Psoas muscle (tissue), 8 donors: ENCODE data around the gene NRBF2. TPM values are rescaled to one million over a fixed set of nuclear protein-coding genes. Genes with fewer than 3 reads are reported as not detected.

Experiments used
- ATAC-seq, 4 donors: fragments of 200-7000 bp; cut with Tn5 transposase; one replicate each; pipeline ENCODE4 v1.9.1; 2020; ENCODE audit warnings: moderate library complexity in 3 of 4, mild to moderate bottlenecking in 2 of 4
- DNase-seq, 2 donors: peaks; one replicate each; pipeline ENCODE4 v3.0.0-alpha.2; 2020
- H3K27ac ChIP-seq: fragments of 200-600 bp; one replicate; pipeline ENCODE4 v1.8.0; 2022
- H3K27me3 ChIP-seq, 3 donors: fragments of 200-600 bp in 1 of 3; one replicate each; pipeline versions ENCODE4 v1.6.1 to v1.8.0; 2013 to 2022; ENCODE audit warnings: low read length in 2 of 3, mild to moderate bottlenecking in 2 of 3, moderate library complexity in 1 of 3; ENCODE audit not compliant: insufficient read depth in 3 of 3
- H3K36me3 ChIP-seq, 2 donors: fragments of 200-600 bp in 1 of 2; one replicate each; pipeline versions ENCODE4 v1.6.1 to v1.8.0; 2013 to 2022; ENCODE audit warnings: low read depth in 1 of 2, mild to moderate bottlenecking in 1 of 2, moderate library complexity in 1 of 2; ENCODE audit not compliant: insufficient read depth in 1 of 2
- H3K4me1 ChIP-seq: fragments of 200-600 bp; one replicate; pipeline ENCODE4 v1.8.0; 2022
- H3K4me3 ChIP-seq: fragments of 200-600 bp; one replicate; pipeline ENCODE4 v1.8.0; 2022; ENCODE audit warnings: mild to moderate bottlenecking
- H3K9me3 ChIP-seq: fragments of 200-600 bp; one replicate; pipeline ENCODE4 v1.8.0; 2022
- WGBS, 3 donors: extraction: QIAGEN DNeasy Blood & Tissue Kit; methylation state at CpG; one replicate each; pipeline versions ENCODE4 v1.1.6 to v1.1.7; 2013; 5-methylcytosine and 5-hydroxymethylcytosine counted together
- intact Hi-C, 2 donors: fragments of 100-400 bp; cut with DNase I; formaldehyde crosslinking; loops; one replicate each; pipeline versions ENCODE4 v1.11.0 to v1.14.2; 2022
- polyA plus RNA-seq, 3 donors: library from polyadenylated mRNA; stranded (reverse); fragments of 200-250 nt; gene quantifications; one replicate each; pipeline ENCODE4 v1.2.3, GENCODE V29; 2013
- total RNA-seq, 4 donors: library from RNA; stranded (reverse); fragmentation: NEBNext Ultra II Directional in 2 of 4; extraction: Animal tissue kit (Norgen Biotek cat#: 25700) in 2 of 4; gene quantifications; one replicate each; pipeline versions ENCODE4 v1.2.1 to v1.2.4, GENCODE V29; 2021 to 2023
- TF ChIP-seq, protein P1 (sequence below): fragments of 200-600 bp; IDR thresholded peaks from one replicate; pipeline ENCODE4 v1.8.0; 2022; ENCODE audit warnings: antibody characterized with exemption
- donor health status: healthy with polysubstance abuse.
- donor health status: DM: no; HTN: no; CAD: no; lungs with moderate emphysema.
- donor health status: Bipolar disorder and iron deficiency.
- donor health status: healthy.
- donor health status: DM: yes; HTN: yes; CAD: no.
- donor health status: DM: no; HTN: no; CAD: no.
- donor health status: DM: no; HTN: no; CAD: no.
- donor health status: DM: yes; HTN: yes; CAD: no.

The NRBF2 gene
- total and polyA plus RNA-seq, 7 donors, result 17.3 to 85.3 (median 23.4) TPM

GRCh38 chr10:63129888-63130287 lies 3.2 kb upstream of the NRBF2 start:
- no peak overlapping the region for H3K4me3 ChIP-seq
- intact Hi-C loops, result loop anchor here in 1 of 2 donors (10.0 kb wide), 2 partner anchors 125 to 315 kb away; partner anchors contain the start of gene EGR2
- ATAC-seq (no peak), DNase-seq (no peak)
- TF ChIP-seq, protein P1, sequence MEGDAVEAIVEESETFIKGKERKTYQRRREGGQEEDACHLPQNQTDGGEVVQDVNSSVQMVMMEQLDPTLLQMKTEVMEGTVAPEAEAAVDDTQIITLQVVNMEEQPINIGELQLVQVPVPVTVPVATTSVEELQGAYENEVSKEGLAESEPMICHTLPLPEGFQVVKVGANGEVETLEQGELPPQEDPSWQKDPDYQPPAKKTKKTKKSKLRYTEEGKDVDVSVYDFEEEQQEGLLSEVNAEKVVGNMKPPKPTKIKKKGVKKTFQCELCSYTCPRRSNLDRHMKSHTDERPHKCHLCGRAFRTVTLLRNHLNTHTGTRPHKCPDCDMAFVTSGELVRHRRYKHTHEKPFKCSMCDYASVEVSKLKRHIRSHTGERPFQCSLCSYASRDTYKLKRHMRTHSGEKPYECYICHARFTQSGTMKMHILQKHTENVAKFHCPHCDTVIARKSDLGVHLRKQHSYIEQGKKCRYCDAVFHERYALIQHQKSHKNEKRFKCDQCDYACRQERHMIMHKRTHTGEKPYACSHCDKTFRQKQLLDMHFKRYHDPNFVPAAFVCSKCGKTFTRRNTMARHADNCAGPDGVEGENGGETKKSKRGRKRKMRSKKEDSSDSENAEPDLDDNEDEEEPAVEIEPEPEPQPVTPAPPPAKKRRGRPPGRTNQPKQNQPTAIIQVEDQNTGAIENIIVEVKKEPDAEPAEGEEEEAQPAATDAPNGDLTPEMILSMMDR, result no peak
- no peaks in the 10 kb centered on the region for H3K36me3 ChIP-seq
- H3K27me3 ChIP-seq, result no peaks in the 10 kb centered on the region
- H3K27ac ChIP-seq, result no peak overlapping the region
- peaks cover 8% of the 10 kb centered on the region for H3K4me1 ChIP-seq
- H3K9me3 ChIP-seq, result no peaks in the 10 kb centered on the region
- 84 to 87% (median 87%) methylated on average over 6 of the region's 6 CpGs for WGBS, 3 donors

DNA sequence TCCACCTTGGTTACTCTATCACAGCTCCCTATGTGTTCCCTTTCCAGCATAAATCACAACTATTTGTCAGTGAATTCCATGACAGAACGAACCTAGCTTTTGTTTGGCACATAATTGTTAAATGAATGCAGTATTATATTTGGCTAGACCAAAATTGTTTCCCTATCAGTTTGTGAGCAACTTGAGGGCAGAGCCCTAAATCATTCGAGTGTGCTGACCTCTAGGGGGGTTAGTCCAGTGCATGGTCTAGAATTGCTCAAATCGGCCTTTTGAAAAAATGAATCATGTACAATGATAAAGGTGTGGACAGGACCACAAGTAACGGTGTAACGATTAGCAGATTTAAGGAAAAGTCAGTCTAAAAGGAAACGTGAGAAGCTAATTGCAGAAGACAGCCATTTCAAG lies 475 bp upstream of the NRBF2 start:
- Histone ChIP-seq H3K27ac (peak overlapping the region; percentile 99), H3K9me3 (no peaks in the 10 kb centered on the region), H3K36me3 (no peaks in the 10 kb centered on the region), H3K27me3 (no peaks in the 10 kb centered on the region), H3K4me3 (peak overlapping the region; percentile 97), H3K4me1 (peaks cover 36% of the 10 kb centered on the region)
- intact Hi-C loops, result loop anchor here (1.0 to 10.0 kb wide), 3 partner anchors 16 to 318 kb away; partner anchors contain the start of gene EGR2 (in 1 of the 2)
- TF ChIP-seq, protein P1, result no peak
- WGBS, 3 donors, result 32 to 55% (median 40%) methylated on average over 6 of the region's 6 CpGs
- DNase-seq (no peak), ATAC-seq (peak in 1 of 4 donors; percentile 1)

DNA sequence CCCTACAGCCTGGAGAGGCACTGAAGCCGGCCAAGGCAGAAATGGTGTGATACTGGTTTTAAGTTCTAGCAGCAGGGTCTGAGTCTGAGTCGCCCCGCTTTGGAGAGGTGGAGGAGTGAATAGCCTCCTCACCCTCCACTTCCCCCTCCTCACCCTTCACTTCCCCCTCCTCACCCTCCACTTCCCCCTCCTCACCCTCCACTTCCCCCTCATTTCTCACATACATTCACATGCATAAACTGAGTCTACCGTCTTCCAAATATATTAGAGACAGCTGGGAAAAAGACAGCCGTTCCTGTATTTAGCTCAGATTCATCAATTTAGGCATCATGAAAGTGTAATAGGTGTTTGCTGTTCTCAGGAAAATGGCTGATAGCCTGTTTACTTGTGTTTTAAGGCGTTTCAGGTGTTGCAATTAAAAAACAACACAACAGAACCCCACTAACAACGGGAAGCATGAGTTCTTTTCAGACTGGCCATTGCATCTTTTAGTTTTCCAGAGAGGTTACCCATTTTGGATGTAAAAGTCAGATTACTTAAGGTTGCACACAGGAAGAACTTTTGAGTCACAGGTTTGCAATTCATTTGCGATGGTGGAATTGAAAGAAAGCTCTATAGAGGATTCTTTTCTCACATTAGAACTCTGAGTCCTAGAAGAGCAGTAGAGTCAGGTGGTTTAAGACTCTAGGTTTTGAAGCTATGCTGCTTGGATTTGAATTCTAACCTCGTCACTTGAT lies 861 bp downstream of the NRBF2 start:
- TF ChIP-seq, protein P1, result no peak
- no peak for DNase-seq
- Histone ChIP-seq H3K27me3 (no peaks in the 10 kb centered on the region), H3K4me3 (peak overlapping the region; percentile 97), H3K9me3 (no peaks in the 10 kb centered on the region), H3K27ac (peak overlapping the region; percentile 99), H3K4me1 (peaks cover 39% of the 10 kb centered on the region), H3K36me3 (no peaks in the 10 kb centered on the region)
- peak in 1 of 4 donors; percentile 17 for ATAC-seq
- intact Hi-C loops, result loop anchor here (1.0 to 10.0 kb wide), 3 partner anchors 18 to 319 kb away; partner anchors contain the start of gene EGR2 (in 1 of the 2)
- 7 to 8% (median 7%) methylated on average over 9 of the region's 9 CpGs for WGBS, 3 donors

- TF ChIP-seq, protein P1, result no peak
- DNase-seq (no peak), ATAC-seq (peak in 3 of 4 donors; percentile 34 to 46 (median 41))
- Histone ChIP-seq H3K27me3 (no peaks in the 10 kb centered on the region), H3K9me3 (no peaks in the 10 kb centered on the region), H3K27ac (peak overlapping the region; percentile 99), H3K4me1 (peaks cover 57% of the 10 kb centered on the region), H3K36me3 (peaks cover 0 to 10% of the 10 kb centered on the region in 2 donors), H3K4me3 (no peak overlapping the region)
- intact Hi-C loops, result loop anchor here in 1 of 2 donors (10.0 kb wide), 2 partner anchors 133 to 323 kb away; partner anchors contain the start of gene EGR2
- 36 to 46% (median 38%) methylated on average over 2 of the region's 2 CpGs for WGBS, 3 donors
Measured at GRCh38 chr10:63137306-63137705, 4.2 kb downstream of the NRBF2 start.
